IPS-15b (cell line): Measurements from ENCODE around the gene KCNJ6.

Experiments
- H3K27me3 ChIP-seq: one replicate; pipeline ENCODE4 v1.6.1; 2013; ENCODE audit warnings: low read length; ENCODE audit not compliant: control insufficient read depth, insufficient read depth
- H3K36me3 ChIP-seq: one replicate; pipeline ENCODE4 v1.6.1; 2013; ENCODE audit warnings: low read length; ENCODE audit not compliant: control insufficient read depth, insufficient read depth
- H3K4me1 ChIP-seq: one replicate; pipeline ENCODE4 v1.6.1; 2013; ENCODE audit warnings: mild to moderate bottlenecking, low read length; ENCODE audit not compliant: control insufficient read depth, insufficient read depth
- H3K4me3 ChIP-seq: one replicate; pipeline ENCODE4 v1.5.1; 2013; ENCODE audit warnings: low read depth, low read length
- H3K9ac ChIP-seq: one replicate; pipeline ENCODE4 v1.6.1; 2013; ENCODE audit warnings: low read depth, mild to moderate bottlenecking, low read length
- H3K9me3 ChIP-seq: one replicate; pipeline ENCODE4 v1.6.1; 2013; ENCODE audit warnings: mild to moderate bottlenecking, low read length; ENCODE audit not compliant: control insufficient read depth, insufficient read depth

Gene KCNJ6

GRCh38 chr21:37833301-37833700, 83.0 kb downstream of the KCNJ6 start:
- Histone ChIP-seq H3K4me1 (no peaks in the 10 kb centered on the region), H3K9ac (no peak overlapping the region), H3K4me3 (no peak overlapping the region), H3K27me3 (no peaks in the 10 kb centered on the region), H3K36me3 (no peaks in the 10 kb centered on the region), H3K9me3 (no peaks in the 10 kb centered on the region)

DNA sequence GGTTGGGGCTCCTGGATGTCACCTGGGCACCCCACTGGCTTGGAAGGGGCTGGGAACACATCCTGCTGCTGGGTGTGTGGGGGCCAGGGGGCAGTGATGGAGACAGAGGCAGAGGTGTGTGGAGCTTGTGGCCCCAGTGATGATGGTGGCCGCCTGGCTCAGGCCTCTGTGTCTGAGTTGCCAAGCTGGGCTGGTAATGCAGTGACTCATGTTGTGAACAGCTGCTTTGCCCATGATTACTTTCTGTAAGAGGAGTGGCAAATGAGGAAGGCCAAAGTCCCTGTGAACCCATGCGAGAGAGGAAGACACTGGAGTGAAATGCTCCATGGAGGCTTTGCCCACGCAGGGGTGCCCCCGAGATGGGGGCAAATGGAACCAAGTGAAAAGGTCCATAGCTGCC, 86.8 kb downstream of the KCNJ6 start:
- Histone ChIP-seq H3K27me3 (no peaks in the 10 kb centered on the region), H3K4me1 (no peaks in the 10 kb centered on the region), H3K4me3 (no peak overlapping the region), H3K9me3 (no peaks in the 10 kb centered on the region), H3K9ac (no peak overlapping the region), H3K36me3 (no peaks in the 10 kb centered on the region)

- no peaks in the 10 kb centered on the region for H3K9me3 ChIP-seq
- no peak overlapping the region for H3K9ac ChIP-seq
- no peak overlapping the region for H3K4me3 ChIP-seq
- H3K27me3 ChIP-seq, result no peaks in the 10 kb centered on the region
- H3K4me1 ChIP-seq, result no peaks in the 10 kb centered on the region
- no peaks in the 10 kb centered on the region for H3K36me3 ChIP-seq
Observed at GRCh38 chr21:37828991-37829390, 87.3 kb downstream of the KCNJ6 start.

DNA sequence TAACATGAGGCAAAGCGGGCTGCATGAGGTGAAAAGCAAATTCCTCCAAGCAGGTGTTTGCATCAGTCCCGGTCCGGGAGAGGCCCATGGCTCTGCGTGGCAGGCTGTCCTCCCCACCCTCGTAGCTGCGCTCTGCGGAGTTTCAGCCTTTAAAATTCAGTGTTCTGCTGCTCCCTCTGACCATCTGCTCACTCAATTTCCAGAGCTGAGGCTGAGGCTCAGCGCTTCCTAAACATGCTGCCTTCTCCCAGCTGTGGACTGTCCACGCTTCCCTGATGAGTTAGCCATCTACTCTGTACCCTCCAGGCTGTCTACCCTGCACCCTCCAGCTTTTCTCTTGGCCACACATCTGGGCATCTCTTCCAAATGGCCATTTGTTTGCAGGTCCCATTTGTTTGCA, 87.7 kb downstream of the KCNJ6 start:
- no peaks in the 10 kb centered on the region for H3K27me3 ChIP-seq

DNA sequence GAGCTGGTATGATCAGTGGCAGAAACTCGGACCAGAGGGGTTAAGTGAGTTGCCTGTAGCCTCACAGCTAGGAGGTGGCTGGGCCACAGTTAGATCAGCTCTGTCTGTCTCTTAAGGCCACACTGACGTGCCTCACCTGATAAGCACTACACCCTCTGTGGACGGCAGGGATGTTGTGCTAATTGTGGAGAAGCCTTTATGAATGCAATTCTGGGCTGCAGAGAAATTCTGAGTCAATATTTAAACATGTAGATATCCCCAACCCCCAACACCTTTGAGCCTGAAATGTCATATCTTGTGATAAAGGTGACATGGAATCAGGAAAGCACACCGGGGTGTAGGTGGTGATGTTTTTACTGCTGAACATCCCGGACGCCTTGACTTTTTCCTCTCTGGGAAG, 88.3 kb downstream of the KCNJ6 start:
- Histone ChIP-seq H3K9ac (no peak overlapping the region), H3K4me1 (no peaks in the 10 kb centered on the region), H3K9me3 (no peaks in the 10 kb centered on the region), H3K36me3 (no peaks in the 10 kb centered on the region), H3K27me3 (no peaks in the 10 kb centered on the region), H3K4me3 (no peak overlapping the region)

More for the DNA sequence above, 87.7 kb downstream of the KCNJ6 start:
- Histone ChIP-seq H3K9me3 (no peaks in the 10 kb centered on the region), H3K9ac (no peak overlapping the region), H3K36me3 (no peaks in the 10 kb centered on the region), H3K4me1 (no peaks in the 10 kb centered on the region), H3K4me3 (no peak overlapping the region)

DNA sequence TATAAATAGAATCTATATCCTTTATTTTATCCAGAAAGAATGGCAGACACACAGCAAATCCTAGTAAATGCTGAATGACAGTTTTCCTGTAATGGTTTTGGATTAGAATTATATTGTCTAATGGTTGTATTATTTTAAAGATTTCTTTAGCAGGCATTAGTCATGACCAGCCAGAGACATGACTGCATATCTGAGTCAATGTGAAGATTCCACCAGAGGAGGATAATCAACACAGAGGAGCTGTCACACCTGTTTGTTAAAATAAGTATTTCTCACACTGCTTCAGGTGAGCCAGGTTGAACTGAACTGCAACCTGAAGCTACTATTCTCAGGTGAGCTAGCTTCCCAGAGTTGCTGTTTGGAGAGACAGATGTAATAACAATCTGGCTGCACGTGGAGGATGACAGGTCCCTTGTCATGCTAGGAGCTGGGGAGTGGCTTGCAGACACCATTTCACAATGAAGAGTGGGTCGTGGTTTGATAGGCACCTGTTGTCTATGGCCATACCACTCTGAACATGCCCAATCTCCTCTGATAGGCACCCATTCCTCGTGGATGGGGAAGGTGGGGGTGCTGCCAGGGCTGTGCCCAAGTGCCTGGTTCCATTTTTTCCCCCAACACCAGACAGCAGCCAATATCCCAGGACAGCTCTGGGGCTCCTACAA, 94.3 kb downstream of the KCNJ6 start:
- Histone ChIP-seq H3K27me3 (no peaks in the 10 kb centered on the region), H3K4me1 (peaks cover 8% of the 10 kb centered on the region), H3K9me3 (no peaks in the 10 kb centered on the region), H3K4me3 (no peak overlapping the region), H3K36me3 (no peaks in the 10 kb centered on the region), H3K9ac (no peak overlapping the region)

DNA sequence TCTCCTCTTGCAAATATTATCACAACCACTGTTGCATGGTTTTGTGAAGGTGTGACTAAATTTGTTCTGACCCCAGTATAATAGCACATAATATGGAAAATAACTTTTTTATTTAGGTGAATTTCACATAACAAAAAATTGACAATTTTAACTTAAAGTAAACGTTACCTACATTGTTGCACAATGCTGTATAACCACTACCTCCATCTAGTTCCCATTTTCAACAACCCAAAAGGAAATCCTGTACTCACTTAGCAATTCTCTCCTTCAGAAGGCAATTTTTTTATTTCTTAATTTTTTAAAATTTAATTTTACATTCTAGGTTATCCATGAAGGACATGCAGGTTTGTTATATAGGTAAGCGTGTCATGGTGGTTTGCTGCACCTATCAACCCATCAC, 95.2 kb downstream of the KCNJ6 start:
- Histone ChIP-seq H3K36me3 (no peaks in the 10 kb centered on the region), H3K4me3 (no peak overlapping the region), H3K9ac (no peak overlapping the region), H3K4me1 (peaks cover 8% of the 10 kb centered on the region), H3K9me3 (no peaks in the 10 kb centered on the region), H3K27me3 (no peaks in the 10 kb centered on the region)

- no peaks in the 10 kb centered on the region for H3K36me3 ChIP-seq
- H3K4me3 ChIP-seq, result no peak overlapping the region
- H3K27me3 ChIP-seq, result no peaks in the 10 kb centered on the region
- H3K9me3 ChIP-seq, result no peaks in the 10 kb centered on the region
- H3K9ac ChIP-seq, result no peak overlapping the region
- peaks cover 8% of the 10 kb centered on the region for H3K4me1 ChIP-seq
Observed at GRCh38 chr21:37819372-37819771, 96.9 kb downstream of the KCNJ6 start.

DNA sequence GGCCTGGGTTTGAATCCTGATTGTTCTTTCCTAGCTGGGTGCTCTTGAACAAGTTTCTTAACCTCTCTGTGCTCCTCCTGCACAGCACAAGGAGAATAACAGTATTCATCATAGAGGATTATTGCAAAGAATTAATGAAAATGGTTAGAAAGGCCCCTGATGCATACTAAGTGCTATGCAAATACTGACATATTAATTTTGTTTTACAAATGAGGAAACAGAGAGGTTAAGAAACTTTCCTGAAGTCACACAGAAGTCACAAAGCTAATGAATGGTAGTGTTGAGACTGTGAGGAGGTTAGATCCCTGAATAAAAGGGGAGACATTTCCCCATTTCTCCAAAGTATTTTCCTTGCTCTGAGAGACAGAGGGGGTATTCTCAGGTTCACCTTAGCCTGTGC, 99.0 kb downstream of the KCNJ6 start:
- Histone ChIP-seq H3K9me3 (no peaks in the 10 kb centered on the region), H3K27me3 (no peaks in the 10 kb centered on the region), H3K4me1 (peaks cover 8% of the 10 kb centered on the region), H3K9ac (no peak overlapping the region), H3K36me3 (no peaks in the 10 kb centered on the region), H3K4me3 (no peak overlapping the region)

DNA sequence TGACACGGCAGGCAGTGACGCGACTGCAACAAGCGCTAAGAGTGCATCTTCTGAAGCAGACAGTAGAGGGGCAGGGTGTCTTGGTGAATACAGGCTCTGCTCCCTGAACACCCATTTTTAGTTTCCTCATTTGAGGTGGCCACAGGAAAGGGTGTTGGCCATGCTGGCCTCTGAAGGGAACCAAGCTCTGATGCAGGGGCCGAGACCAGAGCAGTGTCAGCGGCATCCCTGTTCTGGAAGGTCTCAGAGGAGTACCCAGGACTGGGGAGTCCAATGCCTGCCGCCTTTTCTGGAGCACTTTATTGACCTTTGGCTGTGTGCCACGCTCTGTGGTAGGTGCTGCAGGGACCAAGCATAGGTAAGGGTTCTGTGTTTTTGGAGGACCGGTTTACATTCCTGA, 100.4 kb downstream of the KCNJ6 start:
- Histone ChIP-seq H3K4me3 (no peak overlapping the region), H3K36me3 (no peaks in the 10 kb centered on the region), H3K9me3 (no peaks in the 10 kb centered on the region), H3K27me3 (no peaks in the 10 kb centered on the region), H3K4me1 (peaks cover 8% of the 10 kb centered on the region), H3K9ac (no peak overlapping the region)

DNA sequence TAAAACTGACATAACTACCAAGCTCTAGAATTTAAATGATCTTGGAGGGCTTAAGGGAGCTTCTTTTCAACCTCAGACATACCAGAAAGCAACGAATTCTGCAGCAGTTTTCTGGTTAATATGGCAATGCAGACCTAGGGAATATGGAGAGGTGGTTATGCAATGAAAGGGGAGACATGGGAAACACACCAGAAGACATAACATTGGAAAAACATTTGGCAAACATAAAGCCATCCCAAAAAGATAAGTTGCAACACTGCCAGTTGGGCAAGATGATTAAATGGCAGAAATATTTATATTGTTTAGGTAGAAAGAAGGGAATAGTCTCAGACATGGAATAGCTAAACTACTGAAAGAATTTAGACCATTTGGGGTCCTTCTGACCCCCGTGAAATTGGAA, 104.5 kb downstream of the KCNJ6 start:
- no peak overlapping the region for H3K4me3 ChIP-seq
- no peaks in the 10 kb centered on the region for H3K9me3 ChIP-seq
- H3K27me3 ChIP-seq, result no peaks in the 10 kb centered on the region
- no peaks in the 10 kb centered on the region for H3K36me3 ChIP-seq
- H3K4me1 ChIP-seq, result no peaks in the 10 kb centered on the region
- H3K9ac ChIP-seq, result no peak overlapping the region

- no peaks in the 10 kb centered on the region for H3K27me3 ChIP-seq
- H3K4me3 ChIP-seq, result no peak overlapping the region
- no peak overlapping the region for H3K9ac ChIP-seq
- no peaks in the 10 kb centered on the region for H3K36me3 ChIP-seq
- H3K4me1 ChIP-seq, result no peaks in the 10 kb centered on the region
- no peaks in the 10 kb centered on the region for H3K9me3 ChIP-seq
Observed at GRCh38 chr21:37808261-37808660, 108.0 kb downstream of the KCNJ6 start.
